MCF 10A (cell line): ENCODE measurements around the gene TNS3. TPM values are rescaled to one million over a fixed set of nuclear protein-coding genes. Genes with fewer than 3 reads are reported as not detected.

Experiments
- BruUV-seq: library from RNA; stranded (reverse); fragments of 400-500 nt; replicated peaks from 2 replicates; lab custom pipeline; 2021; lab: Mats Ljungman, UMichigan
- CTCF ChIA-PET: fragments of 300-600 bp; sonication (Branson Sonifier 250); formaldehyde crosslinking; extraction: SDS; loops from one replicate; lab custom pipeline; 2021; ENCODE audit warnings: antibody characterized with exemption, inconsistent platforms; lab: Yijun Ruan, JAX
- POLR2A ChIA-PET: fragments of 300-600, 350-650 bp; sonication (Branson Sonifier 250); formaldehyde crosslinking; extraction: SDS; loops from one replicate; lab custom pipeline; 2020; ENCODE audit warnings: antibody characterized with exemption, inconsistent platforms; lab: Yijun Ruan, JAX
- DNase-seq: peaks from one replicate; pipeline ENCODE4 v3.0.0-alpha.2; 2018; ENCODE audit not compliant: unreplicated experiment
- H3K27ac Mint-ChIP-seq: one replicate; pipeline ENCODE4 v1.8.0; 2022; ENCODE audit warnings: mild to moderate bottlenecking, low read depth, mixed read lengths; ENCODE audit not compliant: unreplicated experiment
- H3K27me3 Mint-ChIP-seq: one replicate; pipeline ENCODE4 v1.8.0; 2022; ENCODE audit warnings: mixed read lengths; ENCODE audit not compliant: insufficient read depth, unreplicated experiment
- H3K36me3 Mint-ChIP-seq: one replicate; pipeline ENCODE4 v1.8.0; 2022; ENCODE audit warnings: mild to moderate bottlenecking, moderate library complexity, mixed read lengths; ENCODE audit not compliant: insufficient read depth, unreplicated experiment
- H3K4me1 Mint-ChIP-seq: one replicate; pipeline ENCODE4 v1.8.0; 2022; ENCODE audit warnings: mixed read lengths; ENCODE audit not compliant: insufficient read depth, unreplicated experiment
- H3K4me3 Mint-ChIP-seq: one replicate; pipeline ENCODE4 v1.8.0; 2022; ENCODE audit warnings: mild to moderate bottlenecking, moderate library complexity, mixed read lengths; ENCODE audit not compliant: unreplicated experiment
- H3K9me3 Mint-ChIP-seq: one replicate; pipeline ENCODE4 v1.8.0; 2022; ENCODE audit warnings: mixed read lengths; ENCODE audit not compliant: unreplicated experiment
- intact Hi-C: fragments of 100-400 bp; cut with micrococcal nuclease; formaldehyde crosslinking; loops from 2 replicates; pipeline ENCODE4 v1.14.1; 2022
- total RNA-seq: library from RNA; stranded (reverse); gene quantifications from 2 replicates; pipeline ENCODE4 v1.2.3, GENCODE V29; 2022
- TF ChIP-seq, protein P1 (sequence below): fragments of 200-600 bp; IDR thresholded peaks from one replicate; pipeline ENCODE4 v1.8.0; 2022; ENCODE audit warnings: antibody characterized with exemption, mild to moderate bottlenecking; ENCODE audit not compliant: unreplicated experiment

TNS3 gene
- total RNA-seq, 1 experiment from 2014 or later = 30.1 TPM

DNA sequence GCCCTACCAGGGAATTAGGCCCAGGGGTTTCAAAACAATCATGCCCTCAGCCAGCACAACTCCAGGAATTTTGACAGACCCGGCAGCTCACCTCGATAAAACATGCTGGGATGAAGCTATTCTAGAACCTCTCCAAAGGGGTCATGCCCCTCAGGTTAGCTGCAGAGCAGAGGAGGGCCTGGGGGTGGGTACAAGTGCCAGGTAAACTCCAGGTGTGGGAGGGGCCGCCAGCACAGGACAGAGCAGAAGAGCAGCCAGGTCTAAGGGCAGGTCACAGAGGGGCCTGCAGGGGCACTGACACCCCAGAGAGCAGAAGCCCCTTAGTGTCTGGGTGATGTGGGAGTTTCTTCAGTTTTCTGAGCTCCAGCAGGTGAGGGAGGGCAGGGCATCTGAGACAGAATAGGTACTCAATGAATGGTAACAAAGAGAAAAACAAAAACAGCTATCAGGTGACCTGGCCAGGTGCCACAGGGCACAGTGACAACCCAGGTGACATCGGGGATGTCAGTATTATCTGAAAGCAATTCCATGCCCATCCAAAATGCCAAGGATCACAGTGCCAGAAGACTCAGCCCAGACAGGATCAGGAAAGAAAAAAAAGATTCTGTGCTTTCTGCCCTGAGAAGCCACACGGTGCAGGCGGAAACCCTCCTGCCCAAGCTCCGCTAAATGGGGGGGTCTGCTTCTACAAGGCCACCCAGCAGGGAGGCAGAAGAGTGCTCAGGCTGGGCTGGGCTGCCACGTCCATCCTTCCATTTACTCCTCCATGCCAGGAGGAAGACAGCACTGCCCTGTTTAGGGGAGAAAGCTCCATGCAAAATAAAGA, 104.5 kb downstream of the TNS3 start:
- Mint-ChIP-seq H3K36me3 (no peaks in the 10 kb centered on the region), H3K27ac (no peak overlapping the region), H3K4me1 (peaks cover 17% of the 10 kb centered on the region), H3K9me3 (no peaks in the 10 kb centered on the region), H3K4me3 (no peak overlapping the region), H3K27me3 (no peaks in the 10 kb centered on the region)
- TF ChIP-seq, protein P1, sequence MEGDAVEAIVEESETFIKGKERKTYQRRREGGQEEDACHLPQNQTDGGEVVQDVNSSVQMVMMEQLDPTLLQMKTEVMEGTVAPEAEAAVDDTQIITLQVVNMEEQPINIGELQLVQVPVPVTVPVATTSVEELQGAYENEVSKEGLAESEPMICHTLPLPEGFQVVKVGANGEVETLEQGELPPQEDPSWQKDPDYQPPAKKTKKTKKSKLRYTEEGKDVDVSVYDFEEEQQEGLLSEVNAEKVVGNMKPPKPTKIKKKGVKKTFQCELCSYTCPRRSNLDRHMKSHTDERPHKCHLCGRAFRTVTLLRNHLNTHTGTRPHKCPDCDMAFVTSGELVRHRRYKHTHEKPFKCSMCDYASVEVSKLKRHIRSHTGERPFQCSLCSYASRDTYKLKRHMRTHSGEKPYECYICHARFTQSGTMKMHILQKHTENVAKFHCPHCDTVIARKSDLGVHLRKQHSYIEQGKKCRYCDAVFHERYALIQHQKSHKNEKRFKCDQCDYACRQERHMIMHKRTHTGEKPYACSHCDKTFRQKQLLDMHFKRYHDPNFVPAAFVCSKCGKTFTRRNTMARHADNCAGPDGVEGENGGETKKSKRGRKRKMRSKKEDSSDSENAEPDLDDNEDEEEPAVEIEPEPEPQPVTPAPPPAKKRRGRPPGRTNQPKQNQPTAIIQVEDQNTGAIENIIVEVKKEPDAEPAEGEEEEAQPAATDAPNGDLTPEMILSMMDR = no peak
- no TSS peak for BruUV-seq
- ChIA-PET POLR2A (interaction anchor here (2.0 kb wide), 1 partner anchor 123 kb away, joined by 6 read pairs; no protein-coding TSS in a partner anchor), CTCF (interaction anchor here (0.6 to 1.3 kb wide), 3 partner anchors 20 to 1817 kb away, joined by 3 to 4 read pairs (median 3); no protein-coding TSS in a partner anchor)
- DNase-seq = no peak
- intact Hi-C loops = loop anchor here (5.0 kb wide), 1 partner anchor 35 kb away; no protein-coding TSS in a partner anchor

DNA sequence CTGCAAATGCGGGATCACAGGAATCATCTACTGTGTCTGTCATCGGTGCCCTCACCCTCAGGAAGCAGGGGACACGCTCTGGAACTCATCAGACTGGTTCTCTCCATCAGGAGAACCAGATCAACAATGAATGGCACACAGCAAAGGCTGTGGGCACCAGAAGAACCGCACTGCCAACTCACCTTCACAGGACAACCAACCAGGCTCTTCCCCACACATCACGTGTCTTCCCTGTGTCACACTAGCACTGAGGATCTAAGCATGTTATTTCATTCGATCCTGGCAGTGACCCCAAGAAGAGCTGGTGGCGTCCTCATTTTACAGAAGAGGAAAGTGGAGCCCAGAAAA, 106.1 kb downstream of the TNS3 start:
- no peaks in the 10 kb centered on the region for H3K27me3 Mint-ChIP-seq
- BruUV-seq = no TSS peak
- CTCF ChIA-PET = interaction anchor here (0.6 to 2.0 kb wide), 9 partner anchors 15 to 383 kb away, joined by 3 to 7 read pairs (median 4); no protein-coding TSS in a partner anchor
- POLR2A ChIA-PET = interaction anchor here (1.0 to 2.2 kb wide), 7 partner anchors 17 to 307 kb away, joined by 3 to 10 read pairs (median 3); no protein-coding TSS in a partner anchor
- H3K9me3 Mint-ChIP-seq = no peaks in the 10 kb centered on the region
- H3K36me3 Mint-ChIP-seq = no peaks in the 10 kb centered on the region
- no peak overlapping the region for H3K27ac Mint-ChIP-seq
- TF ChIP-seq, protein P1 = no peak
- no peak overlapping the region for H3K4me3 Mint-ChIP-seq
- no peak for DNase-seq
- intact Hi-C loops = loop anchor here (5.0 kb wide), 1 partner anchor 34 kb away; no protein-coding TSS in a partner anchor
- H3K4me1 Mint-ChIP-seq = peaks cover 6% of the 10 kb centered on the region

DNA sequence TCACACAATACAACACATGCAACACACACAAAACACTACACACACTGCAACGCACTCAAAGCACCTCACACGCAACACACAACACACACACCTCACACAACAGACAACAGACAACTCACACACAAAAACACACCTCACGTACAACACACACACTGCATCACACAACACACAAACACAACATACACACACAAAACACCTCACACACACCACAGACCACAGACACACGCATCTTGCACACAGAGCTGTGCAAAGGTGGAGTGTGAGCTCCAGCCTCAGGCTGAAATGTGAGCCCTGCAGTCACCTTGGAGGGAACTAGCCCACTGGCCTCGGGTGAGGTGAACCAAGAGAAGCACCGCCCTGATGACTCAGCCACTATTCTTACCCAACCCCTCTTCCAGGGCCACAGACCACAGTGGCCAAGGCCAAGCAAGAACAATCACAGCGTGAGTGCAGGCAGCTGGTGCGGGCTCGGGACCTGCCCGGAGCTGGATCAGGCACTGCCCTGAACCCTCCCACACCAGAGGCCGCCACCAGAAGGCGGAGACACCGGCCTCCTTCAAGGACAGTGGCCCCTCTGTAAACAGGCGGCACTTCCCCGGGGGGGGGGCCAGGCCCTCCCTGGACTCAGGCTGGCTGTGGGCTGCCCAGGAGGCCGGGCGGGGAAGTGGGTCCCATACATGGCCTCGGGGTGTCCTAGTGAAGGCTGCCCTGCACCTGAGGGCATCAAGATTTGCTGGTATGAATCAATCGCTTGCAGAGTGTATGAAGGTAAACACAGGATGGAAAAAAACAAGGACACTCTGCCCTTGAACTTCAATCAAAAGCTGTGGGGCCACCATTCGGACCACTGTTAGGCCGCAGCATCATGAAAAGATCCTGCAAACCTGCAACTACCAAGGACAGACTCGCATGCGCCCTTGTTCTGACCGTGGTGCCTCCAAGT, 106.7 kb downstream of the TNS3 start:
- POLR2A ChIA-PET = interaction anchor here (0.6 to 2.2 kb wide), 12 partner anchors 14 to 308 kb away, joined by 3 to 10 read pairs (median 3); no protein-coding TSS in a partner anchor
- Mint-ChIP-seq H3K27ac (no peak overlapping the region), H3K9me3 (no peaks in the 10 kb centered on the region)

More for the DNA sequence above, 106.7 kb downstream of the TNS3 start:
- BruUV-seq = no TSS peak
- H3K4me1 Mint-ChIP-seq = peaks cover 5% of the 10 kb centered on the region
- peak; percentile 98 for DNase-seq
- CTCF ChIA-PET = interaction anchor here (0.6 to 2.0 kb wide), 8 partner anchors 16 to 384 kb away, joined by 3 to 7 read pairs (median 4); no protein-coding TSS in a partner anchor
- H3K4me3 Mint-ChIP-seq = no peak overlapping the region
- no peaks in the 10 kb centered on the region for H3K27me3 Mint-ChIP-seq
- TF ChIP-seq, protein P1 = no peak
- intact Hi-C loops = loop anchor here (5.0 kb wide), 1 partner anchor 33 kb away; no protein-coding TSS in a partner anchor
- no peaks in the 10 kb centered on the region for H3K36me3 Mint-ChIP-seq
